K562 (cell line): ENCODE data around the gene NXN. TPM values are rescaled to one million over a fixed set of nuclear protein-coding genes. Genes with fewer than 3 reads are reported as not detected.

Source experiments
- ATAC-seq: fragments of 200-7000 bp; cut with Tn5 transposase; 3 replicates; pipeline ENCODE4 v1.9.1; 2020; ENCODE audit warnings: moderate library complexity
- BruUV-seq: library from RNA; stranded (reverse); fragments of 400-500 nt; replicated peaks from 2 replicates; lab custom pipeline; 2021; lab: Mats Ljungman, UMichigan
- CTCF ChIA-PET: fragments of 300-600 bp; formaldehyde crosslinking; extraction: SDS; loops from one replicate; lab custom pipeline; 2021; ENCODE audit warnings: low intra/inter-chr PET ratio; lab: Yijun Ruan, JAX
- POLR2A ChIA-PET: fragments of 300-600, 350-650 bp; sonication (Branson Sonifier 250); formaldehyde crosslinking; extraction: SDS; loops from one replicate; lab custom pipeline; 2021; ENCODE audit warnings: antibody characterized with exemption, inconsistent platforms; lab: Yijun Ruan, JAX
- DNase-seq, 4 experiments: peaks; one replicate each; pipeline versions ENCODE4 v3.0.0 to v3.0.0-alpha.2; 2011 to 2018; ENCODE audit warnings: low spot score in 3 of 4, mixed read lengths in 3 of 4; ENCODE audit errors: extremely low read depth in 1 of 4
- FAIRE-seq: peaks from 2 replicates; lab custom pipeline; 2011; peaks lifted over from hg19 to GRCh38; lab: Jason Lieb, UNC
- H2AFZ ChIP-seq: 2 replicates; pipeline ENCODE4 v1.6.0; 2011; ENCODE audit warnings: low read depth, low read length, control low read depth, inconsistent platforms
- H3K27ac ChIP-seq: fragments of 200-600 bp; 3 replicates; pipeline ENCODE4 v1.8.0; 2011; ENCODE audit warnings: low read depth, mild to moderate bottlenecking, control low read depth, inconsistent platforms, low read length, moderate library complexity, mixed read lengths; ENCODE audit errors: extremely low read depth
- H3K27me3 ChIP-seq, 2 experiments: fragments of 300-600 bp in 1 of 2; 2 replicates in 1 of 2; 3 replicates in 1 of 2; pipeline versions ENCODE4 v1.6.0 to v1.8.0; 2011; ENCODE audit warnings: inconsistent platforms in 2 of 2, low read length in 2 of 2, mild to moderate bottlenecking in 1 of 2, mixed read lengths in 1 of 2, moderate library complexity in 1 of 2; ENCODE audit not compliant: control insufficient read depth in 2 of 2, insufficient read depth in 2 of 2
- H3K36me3 ChIP-seq: fragments of 300-600 bp; 3 replicates; pipeline ENCODE4 v1.8.0; 2011; ENCODE audit warnings: mild to moderate bottlenecking, low read length, inconsistent platforms; ENCODE audit not compliant: control insufficient read depth, insufficient read depth
- H3K4me1 ChIP-seq, 2 experiments: fragments of 200-600 bp in 1 of 2; replicated peaks in 1 of 2; 2 replicates in 1 of 2; 3 replicates in 1 of 2; pipeline versions ENCODE4 v1.5.1 to v1.8.0; 2011; ENCODE audit warnings: inconsistent platforms in 2 of 2, low read length in 2 of 2, mild to moderate bottlenecking in 1 of 2, mixed read lengths in 1 of 2, moderate library complexity in 1 of 2; ENCODE audit not compliant: control insufficient read depth in 2 of 2, insufficient read depth in 2 of 2
- H3K4me2 ChIP-seq: 2 replicates; pipeline ENCODE4 v1.6.1; 2011; ENCODE audit warnings: low read length, control low read depth, inconsistent platforms, mixed read lengths; ENCODE audit not compliant: insufficient read depth
- H3K4me3 ChIP-seq: fragments of 200-600 bp; sonication (generic), shearing (Covaris generic); 2 replicates; pipeline ENCODE4 v1.5.1; 2016; ENCODE audit warnings: control low read depth, inconsistent platforms
- H3K79me2 ChIP-seq: fragments of 200-600 bp; 3 replicates; pipeline ENCODE4 v1.8.0; 2011; ENCODE audit warnings: low read length, inconsistent platforms; ENCODE audit not compliant: control insufficient read depth, insufficient read depth
- H3K9ac ChIP-seq, 2 experiments: 2 replicates each; pipeline versions ENCODE4 v1.6.0 to v1.6.1; 2011; ENCODE audit warnings: low read depth in 2 of 2, low read length in 2 of 2, control low read depth in 1 of 2, inconsistent platforms in 1 of 2, mild to moderate bottlenecking in 1 of 2, mixed read lengths in 1 of 2; ENCODE audit not compliant: insufficient read depth in 1 of 2
- H3K9me1 ChIP-seq: one replicate; pipeline ENCODE4 v1.6.0; 2011; ENCODE audit warnings: inconsistent platforms, mild to moderate bottlenecking, low read length, moderate library complexity; ENCODE audit not compliant: control insufficient read depth, insufficient read depth
- H3K9me3 ChIP-seq: replicated peaks from 2 replicates; pipeline ENCODE4 v1.5.1; 2011; ENCODE audit warnings: low read depth, low read length, inconsistent platforms; ENCODE audit not compliant: control insufficient read depth, insufficient read depth
- H4K20me1 ChIP-seq: replicated peaks from 2 replicates; pipeline ENCODE4 v1.6.1; 2011; ENCODE audit warnings: low read length, inconsistent platforms, mixed read lengths; ENCODE audit not compliant: control insufficient read depth, insufficient read depth
- ASH1L ChIP-seq: fragments of 450-650 bp; IDR thresholded peaks from 2 replicates; pipeline ENCODE4 v1.6.1; 2018; ENCODE audit warnings: borderline replicate concordance, mild to moderate bottlenecking, low read depth; ENCODE audit not compliant: partially characterized antibody
- BRF1 ChIP-seq: IDR thresholded peaks from 3 replicates; pipeline ENCODE4 v1.6.1; 2011; ENCODE audit warnings: borderline replicate concordance, mild to moderate bottlenecking; ENCODE audit not compliant: insufficient read length; ENCODE audit errors: extremely low read depth
- HMGXB4 ChIP-seq: sonication (generic); formaldehyde crosslinking; IDR thresholded peaks from 2 replicates; pipeline ENCODE4 v1.8.1; 2023; ENCODE audit warnings: mild to moderate bottlenecking, missing genetic modification reagents
- MYNN ChIP-seq, 2 experiments: sonication (generic); formaldehyde crosslinking in 1 of 2; IDR thresholded peaks; 2 replicates each; pipeline versions ENCODE4 v1.5.0 to v1.6.1; 2016 to 2020; ENCODE audit warnings: antibody characterized with exemption in 1 of 2, missing genetic modification reagents in 1 of 2
- NFE2 ChIP-seq: IDR thresholded peaks from 2 replicates; pipeline ENCODE4 v1.6.1; 2014; ENCODE audit warnings: antibody characterized with exemption, low read depth
- NKRF ChIP-seq: fragments of 450-650 bp; IDR thresholded peaks from 2 replicates; pipeline ENCODE4 v1.6.1; 2016; ENCODE audit warnings: borderline replicate concordance
- PHF8 ChIP-seq: fragments of 200-600 bp; sonication (generic); IDR thresholded peaks from 2 replicates; pipeline ENCODE4 v1.6.1; 2012; ENCODE audit warnings: mixed run types, mild to moderate bottlenecking, inconsistent platforms, low read length, moderate library complexity, borderline replicate concordance
- RBM17 ChIP-seq: fragments of 200-400 bp; formaldehyde crosslinking; IDR thresholded peaks from 2 replicates; pipeline ENCODE4 v1.6.1; 2017; ENCODE audit warnings: low read depth, mild to moderate bottlenecking, low read length, borderline replicate concordance
- SNRNP70 ChIP-seq: fragments of 200-400 bp; formaldehyde crosslinking; optimal IDR thresholded peaks from 2 replicates; pipeline ENCODE3; 2017; ENCODE audit warnings: low read depth, low read length
- ZBTB5 ChIP-seq: fragments of 450-650 bp; IDR thresholded peaks from 2 replicates; pipeline ENCODE4 v1.6.1; 2017; ENCODE audit warnings: antibody characterized with exemption
- ZC3H11A ChIP-seq: IDR thresholded peaks from 2 replicates; pipeline ENCODE4 v1.6.1; 2012; ENCODE audit warnings: low read depth, low read length, improper control_type of control experiment
- ZNF639 ChIP-seq, 2 experiments: fragments of 200-800 bp in 1 of 2; sonication (Bioruptor generic) in 1 of 2; sonication (generic) in 1 of 2; formaldehyde crosslinking in 1 of 2; IDR thresholded peaks in 1 of 2; conservative IDR thresholded peaks in 1 of 2; 2 replicates each; pipeline versions ENCODE4 v1.5.0 to v1.6.1; 2016 to 2020; ENCODE audit warnings: missing compliant biosample characterization in 1 of 2, missing genetic modification characterization in 1 of 2, missing genetic modification reagents in 1 of 2
- whole genome bisulfite sequencing: fragments of 100-300 bp; shearing (Covaris generic); methylation state at CpG from one replicate; pipeline ENCODE4 v1.1.6; 2016; ENCODE audit warnings: low coverage, mixed read lengths; ENCODE audit not compliant: insufficient coverage; ENCODE audit errors: missing lambda C conversion rate; 5-methylcytosine and 5-hydroxymethylcytosine counted together
- in situ Hi-C: fragments of 300-500 bp; cut with MboI; formaldehyde crosslinking; loops from 4 replicates; pipeline ENCODE4 v1.15.0; 2018; ENCODE audit warnings: inconsistent platforms, mixed read lengths
- intact Hi-C: fragments of 100-400 bp; cut with micrococcal nuclease; formaldehyde crosslinking; loops from 2 replicates; pipeline ENCODE4 v1.14.2; 2022
- polyA plus RNA-seq, 8 experiments: library from polyadenylated mRNA; depleted of rRNA in 4 of 8; stranded (reverse) in 5 of 8; unstranded in 3 of 8; fragments of >200 nt; fragmentation: Nextera tagmentation in 2 of 8; fragmentation: Illumina TruSeq in 1 of 8; extraction: Ambion mirVana in 2 of 8; extraction: Trizol in 1 of 8; gene quantifications; 2 replicates each; pipeline versions ENCODE4 v1.2.1 to v1.2.3, GENCODE V29; 2011 to 2014; ENCODE audit warnings: inconsistent platforms in 1 of 8, missing spikeins in 1 of 8
- total RNA-seq, 7 experiments: library from RNA; depleted of rRNA in 6 of 7; stranded (reverse); fragments of >200 nt in 6 of 7; fragmentation: Illumina TruSeq in 2 of 7; extraction: Trizol in 2 of 7; gene quantifications; 2 replicates each; pipeline versions ENCODE4 v1.2.1 to v1.2.3, GENCODE V29; 2011 to 2021; ENCODE audit warnings: low replicate concordance in 1 of 7

NXN gene
- total and polyA plus RNA-seq, 9 of the 15 experiments (the other 6 are each of a cell fraction or from before 2014, with no cell fraction given): 0.08 to 0.39 (median 0.29) TPM; not detected in 5

GRCh38 chr17:930258-930657 lies 49.3 kb downstream of the NXN start (continued):
- TF ChIP-seq ZNF639 (CRISPR knock-in tag; conservative IDR thresholded peaks at IDR 0.05 in 1 of 2, IDR thresholded peaks at IDR 0.05 in 1 of 2) (no peak), NKRF (no peak), SNRNP70 (no peak)

- H3K36me3 ChIP-seq: no peaks in the 10 kb centered on the region
- no peak for DNase-seq
- H3K4me2 ChIP-seq: no peak overlapping the region
- peaks cover 14 to 61% of the 10 kb centered on the region in 2 experiments; a peak in 4 of 5 replicates for H3K27me3 ChIP-seq
- WGBS: 11% methylated on average over 8 of the region's 8 CpGs
- CTCF ChIA-PET: no interaction called here
- H3K79me2 ChIP-seq: no peaks in the 10 kb centered on the region
- no peaks in the 10 kb centered on the region for H3K4me1 ChIP-seq
- POLR2A ChIA-PET: interaction anchor here (0.7 to 1.2 kb wide), 2 partner anchors 12 to 15 kb away, joined by 3 read pairs; no protein-coding TSS in a partner anchor
- no peak overlapping the region for H3K4me3 ChIP-seq
- no peaks in the 10 kb centered on the region for H3K9me1 ChIP-seq
- H4K20me1 ChIP-seq: no peaks in the 10 kb centered on the region
- H3K9ac ChIP-seq: no peak overlapping the region
- no peak overlapping the region for H3K27ac ChIP-seq
- no TSS peak for BruUV-seq
- H2AFZ ChIP-seq: no peak overlapping the region
- no peaks in the 10 kb centered on the region for H3K9me3 ChIP-seq
- intact Hi-C loops (no loop called here), in situ Hi-C loops (no loop called here)
- no peak for FAIRE-seq
- no peak for ATAC-seq
- TF ChIP-seq ASH1L (no peak), ZBTB5 (no peak), RBM17 (no peak), ZC3H11A (no peak), BRF1 (no peak), MYNN (IDR thresholded peaks at IDR 0.05) (no peak), MYNN (CRISPR knock-in tag; IDR thresholded peaks at IDR 0.05) (no peak), HMGXB4 (CRISPR knock-in tag) (no peak), NFE2 (no peak), PHF8 (no peak)
Observed at GRCh38 chr17:929586-929985, 50.0 kb downstream of the NXN start.
